Measurements from ENCODE around the gene TBX19.

DNA sequence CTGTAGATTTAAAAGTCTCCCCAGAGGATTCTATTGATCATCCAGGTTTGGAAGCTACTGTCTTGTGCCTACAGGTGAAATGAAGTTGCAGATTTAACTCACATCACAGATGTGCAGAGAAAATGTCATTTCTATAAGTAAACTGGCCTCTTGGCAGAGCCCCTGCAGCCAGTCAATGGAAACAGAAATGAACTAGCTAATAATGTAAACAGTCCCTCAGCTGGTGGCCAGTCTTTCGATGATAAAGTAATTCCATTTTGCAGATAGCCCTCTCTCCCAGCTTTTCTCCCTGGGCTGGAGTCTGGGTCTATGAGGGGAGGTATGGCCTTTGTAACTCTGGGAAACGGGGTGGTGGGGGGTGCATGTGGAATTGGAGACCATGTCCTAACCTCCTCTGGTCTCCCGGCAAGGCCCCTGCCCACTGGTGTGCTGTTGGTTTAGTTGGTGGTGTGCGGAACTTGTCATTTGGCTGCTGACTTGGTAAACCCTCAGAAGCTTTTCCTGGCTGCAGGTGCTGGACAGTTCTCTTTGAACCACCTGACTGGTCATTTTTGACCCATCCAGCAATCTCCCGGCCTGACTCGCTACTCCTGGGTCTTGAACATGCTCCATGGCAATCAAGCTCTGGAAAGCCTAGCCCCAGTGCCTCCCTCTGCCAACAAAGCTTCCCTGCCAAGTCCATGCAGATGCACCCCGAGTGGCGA lies 14.9 kb downstream of the TBX19 start:
- TF ChIP-seq SREBF2 (IDR thresholded peaks at IDR 0.05) (no peak), MAZ (IDR thresholded peaks at IDR 0.05; ENCODE audit: borderline replicate concordance, low read depth, low read length) (no peak), ZSCAN20 (CRISPR knock-in tag; IDR thresholded peaks at IDR 0.05) (no peak), POLR2A (IDR thresholded peaks at IDR 0.05; ENCODE audit: low read length) (no peak), EP300 (IDR thresholded peaks at IDR 0.05) (no peak), HOXA7 (CRISPR knock-in tag; IDR thresholded peaks at IDR 0.05) (no peak), RCOR1 (IDR thresholded peaks at IDR 0.05; ENCODE audit: low read depth, low read length) (no peak), KDM5A (IDR thresholded peaks at IDR 0.05) (no peak), SMC3 (IDR thresholded peaks at IDR 0.05) (no peak), KDM1A (IDR thresholded peaks at IDR 0.05; ENCODE audit: low read depth) (no peak)
- TF ChIP-seq, protein P1, sequence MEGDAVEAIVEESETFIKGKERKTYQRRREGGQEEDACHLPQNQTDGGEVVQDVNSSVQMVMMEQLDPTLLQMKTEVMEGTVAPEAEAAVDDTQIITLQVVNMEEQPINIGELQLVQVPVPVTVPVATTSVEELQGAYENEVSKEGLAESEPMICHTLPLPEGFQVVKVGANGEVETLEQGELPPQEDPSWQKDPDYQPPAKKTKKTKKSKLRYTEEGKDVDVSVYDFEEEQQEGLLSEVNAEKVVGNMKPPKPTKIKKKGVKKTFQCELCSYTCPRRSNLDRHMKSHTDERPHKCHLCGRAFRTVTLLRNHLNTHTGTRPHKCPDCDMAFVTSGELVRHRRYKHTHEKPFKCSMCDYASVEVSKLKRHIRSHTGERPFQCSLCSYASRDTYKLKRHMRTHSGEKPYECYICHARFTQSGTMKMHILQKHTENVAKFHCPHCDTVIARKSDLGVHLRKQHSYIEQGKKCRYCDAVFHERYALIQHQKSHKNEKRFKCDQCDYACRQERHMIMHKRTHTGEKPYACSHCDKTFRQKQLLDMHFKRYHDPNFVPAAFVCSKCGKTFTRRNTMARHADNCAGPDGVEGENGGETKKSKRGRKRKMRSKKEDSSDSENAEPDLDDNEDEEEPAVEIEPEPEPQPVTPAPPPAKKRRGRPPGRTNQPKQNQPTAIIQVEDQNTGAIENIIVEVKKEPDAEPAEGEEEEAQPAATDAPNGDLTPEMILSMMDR (IDR thresholded peaks at IDR 0.05), result no peak
- TF ChIP-seq, protein P2, sequence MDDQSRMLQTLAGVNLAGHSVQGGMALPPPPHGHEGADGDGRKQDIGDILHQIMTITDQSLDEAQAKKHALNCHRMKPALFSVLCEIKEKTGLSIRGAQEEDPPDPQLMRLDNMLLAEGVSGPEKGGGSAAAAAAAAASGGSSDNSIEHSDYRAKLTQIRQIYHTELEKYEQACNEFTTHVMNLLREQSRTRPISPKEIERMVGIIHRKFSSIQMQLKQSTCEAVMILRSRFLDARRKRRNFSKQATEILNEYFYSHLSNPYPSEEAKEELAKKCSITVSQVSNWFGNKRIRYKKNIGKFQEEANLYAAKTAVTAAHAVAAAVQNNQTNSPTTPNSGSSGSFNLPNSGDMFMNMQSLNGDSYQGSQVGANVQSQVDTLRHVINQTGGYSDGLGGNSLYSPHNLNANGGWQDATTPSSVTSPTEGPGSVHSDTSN (IDR thresholded peaks at IDR 0.05), result no peak
- TF ChIP-seq, protein P3, sequence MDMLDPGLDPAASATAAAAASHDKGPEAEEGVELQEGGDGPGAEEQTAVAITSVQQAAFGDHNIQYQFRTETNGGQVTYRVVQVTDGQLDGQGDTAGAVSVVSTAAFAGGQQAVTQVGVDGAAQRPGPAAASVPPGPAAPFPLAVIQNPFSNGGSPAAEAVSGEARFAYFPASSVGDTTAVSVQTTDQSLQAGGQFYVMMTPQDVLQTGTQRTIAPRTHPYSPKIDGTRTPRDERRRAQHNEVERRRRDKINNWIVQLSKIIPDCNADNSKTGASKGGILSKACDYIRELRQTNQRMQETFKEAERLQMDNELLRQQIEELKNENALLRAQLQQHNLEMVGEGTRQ (IDR thresholded peaks at IDR 0.05), result no peak
